B cell (primary cell): ENCODE data around the gene OR52K1.
"Not testable (repeated sequence)": the region's sequence is repeated elsewhere in the genome, so short reads cannot be mapped to it uniquely, and the experiment has no call there.

Experiments used
- CTCF ChIP-seq: fragments of 200-600 bp; IDR thresholded peaks from one replicate; pipeline ENCODE4 v1.8.0; 2022; ENCODE audit warnings: antibody characterized with exemption, mild to moderate bottlenecking
- EZH2 ChIP-seq: IDR thresholded peaks from 2 replicates; pipeline ENCODE4 v1.6.1; 2012; ENCODE audit warnings: borderline replicate concordance, low read depth, mild to moderate bottlenecking, moderate library complexity, low read length; ENCODE audit not compliant: insufficient read depth, poor library complexity, severe bottlenecking

DNA sequence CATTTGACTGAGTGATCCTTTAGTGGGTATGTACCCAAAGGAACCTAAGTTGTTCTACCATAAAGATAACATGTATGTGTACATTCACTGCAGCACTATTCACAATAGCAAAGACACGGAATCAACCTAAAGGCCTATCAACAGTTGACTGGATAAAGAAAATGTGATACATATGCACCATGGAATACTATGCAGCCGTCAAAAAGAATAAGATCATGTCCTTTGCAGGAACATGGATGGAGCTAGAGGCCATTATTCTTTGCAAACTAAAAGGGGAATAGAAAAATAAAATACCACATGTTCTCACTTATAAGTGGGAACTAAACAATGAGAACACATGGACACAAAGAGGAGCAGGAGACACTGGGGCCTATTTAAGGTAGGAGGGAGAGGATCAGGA lies 9.0 kb downstream of the OR52K1 start:
- TF ChIP-seq CTCF, EZH2: not testable (repeated sequence)
